ENCODE data around the gene SALL4. TPM values are rescaled to one million over a fixed set of nuclear protein-coding genes. Genes with fewer than 3 reads are reported as not detected.

SALL4 gene
- total and polyA plus RNA-seq, 2 donors (not counting 3 experiments of a cell fraction or from before 2014, with no cell fraction given) = 1.3 to 1.9 TPM

DNA sequence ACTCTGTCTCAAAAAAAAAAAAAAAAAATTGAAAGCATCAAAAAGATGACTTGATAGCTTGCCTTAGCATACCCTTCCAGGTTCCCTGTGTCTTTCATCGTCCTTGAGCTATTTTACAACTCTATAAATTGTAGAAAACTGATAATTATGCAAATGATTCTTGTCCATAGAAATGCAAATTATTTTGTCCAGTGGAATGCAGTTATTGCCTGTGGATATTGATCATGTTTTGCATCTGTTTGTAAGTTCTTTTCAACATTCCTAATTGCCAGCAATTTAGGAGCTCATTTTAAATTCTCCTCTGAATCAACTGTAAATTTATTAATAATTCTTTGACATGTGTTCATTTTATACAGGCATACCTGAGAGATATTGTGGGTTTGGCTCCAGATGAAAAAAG, 27.1 kb downstream of the SALL4 start:
- ChIA-PET CTCF (interaction anchor here (0.8 to 2.8 kb wide), 9 partner anchors 11 to 309 kb away, joined by 3 to 11 read pairs (median 4); no protein-coding TSS in a partner anchor), POLR2A (no interaction called here)
- H3K4me2 ChIP-seq (ENCODE audit: insufficient read depth, low read length) = no peak overlapping the region
- H3K4me1 ChIP-seq (ENCODE audit: control insufficient read depth, extremely low read depth, insufficient read depth, low read length) = no peaks in the 10 kb centered on the region
- H3K27me3 ChIP-seq (ENCODE audit: control insufficient read depth in 2 of 2, insufficient read depth in 2 of 2, low read length in 2 of 2) = no peaks in the 10 kb centered on the region
- TF ChIP-seq EZH2 (IDR thresholded peaks at IDR 0.05; ENCODE audit: borderline replicate concordance, low read depth, low read length, severe bottlenecking) = no peak
- TF ChIP-seq GATA2 (IDR thresholded peaks at IDR 0.05; ENCODE audit: insufficient read depth, insufficient read length, low read depth, low read length) = no peak
- no peak for TF ChIP-seq MYC (IDR thresholded peaks at IDR 0.05; ENCODE audit: low read depth, low read length)
- TF ChIP-seq POLR2A (IDR thresholded peaks at IDR 0.05; ENCODE audit: low read depth, low read length) = no peak
- TF ChIP-seq JUN (IDR thresholded peaks at IDR 0.05; ENCODE audit: borderline replicate concordance, insufficient read depth, insufficient read length, low read depth) = no peak
- TF ChIP-seq FOS (IDR thresholded peaks at IDR 0.05; ENCODE audit: borderline replicate concordance, insufficient read depth, low read length) = no peak
- no peaks in the 10 kb centered on the region for H4K20me1 ChIP-seq (replicated peaks; ENCODE audit: control insufficient read depth, extremely low read depth, insufficient read depth, low read length)
- no peak overlapping the region for H2AFZ ChIP-seq (ENCODE audit: low read depth, low read length)
- intact Hi-C loops (cut with micrococcal nuclease) = no loop called here
- no peak for FAIRE-seq
- DNase-seq (ENCODE audit: low read depth, low spot score) = no peak
- H3K9me3 ChIP-seq (replicated peaks; ENCODE audit: control insufficient read depth, insufficient read depth, low read length) = no peaks in the 10 kb centered on the region
- dilution Hi-C loops (cut with MboI; ENCODE audit: extremely low pct_ligation_motif_present, low sequenced_read_pairs) = no loop called here
- BruUV-seq (replicated peaks) = no TSS peak
- H3K4me3 ChIP-seq (replicated peaks in 1 of 3; ENCODE audit: insufficient read depth in 1 of 3, low read depth in 1 of 3, low read length in 3 of 3) = no peak overlapping the region
- no peaks in the 10 kb centered on the region for H3K79me2 ChIP-seq (ENCODE audit: control insufficient read depth, insufficient read depth, low read length)
- no peak overlapping the region for H3K9ac ChIP-seq (replicated peaks; ENCODE audit: extremely low read depth, insufficient read depth, low read length)
- no peaks in the 10 kb centered on the region for H3K36me3 ChIP-seq (ENCODE audit: control insufficient read depth in 2 of 2, extremely low read depth in 1 of 2, insufficient read depth in 2 of 2, low read length in 2 of 2)
- no peak overlapping the region for H3K27ac ChIP-seq (ENCODE audit: insufficient read depth, low read depth, low read length)
- no peaks in the 10 kb centered on the region for H3K9me1 ChIP-seq (replicated peaks; ENCODE audit: control insufficient read depth, extremely low read depth, insufficient read depth, low read length)

DNA sequence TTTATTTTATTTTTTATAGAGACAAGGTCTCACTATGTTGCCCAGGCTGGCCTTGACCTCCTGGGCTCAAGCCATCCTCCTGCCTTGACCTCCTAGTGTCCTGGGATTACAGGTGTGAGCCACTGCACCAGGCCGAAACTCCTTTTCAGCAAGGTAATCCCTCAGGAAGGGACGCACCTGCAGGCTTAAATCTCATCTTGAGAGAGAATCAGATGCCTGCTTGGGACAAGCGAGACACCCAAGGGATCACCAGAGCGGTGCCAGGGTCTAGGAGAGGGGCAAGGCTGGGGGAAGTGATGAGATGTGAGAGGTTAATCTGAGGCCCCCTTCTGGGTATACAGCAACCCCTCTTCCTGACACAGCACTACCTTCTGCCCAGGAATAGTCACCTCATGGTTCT, 30.1 kb downstream of the SALL4 start:
- no peaks in the 10 kb centered on the region for H3K9me1 ChIP-seq (replicated peaks; ENCODE audit: control insufficient read depth, extremely low read depth, insufficient read depth, low read length)
- H4K20me1 ChIP-seq (replicated peaks; ENCODE audit: control insufficient read depth, extremely low read depth, insufficient read depth, low read length) = no peaks in the 10 kb centered on the region
- no peaks in the 10 kb centered on the region for H3K27me3 ChIP-seq (ENCODE audit: control insufficient read depth in 2 of 2, insufficient read depth in 2 of 2, low read length in 2 of 2)
- no peaks in the 10 kb centered on the region for H3K4me1 ChIP-seq (ENCODE audit: control insufficient read depth, extremely low read depth, insufficient read depth, low read length)
- no peaks in the 10 kb centered on the region for H3K79me2 ChIP-seq (ENCODE audit: control insufficient read depth, insufficient read depth, low read length)
- H2AFZ ChIP-seq (ENCODE audit: low read depth, low read length) = no peak overlapping the region
- H3K9ac ChIP-seq (replicated peaks; ENCODE audit: extremely low read depth, insufficient read depth, low read length) = no peak overlapping the region
- BruUV-seq (replicated peaks) = no TSS peak
- DNase-seq (ENCODE audit: low read depth, low spot score) (no peak), FAIRE-seq (no peak)
- ChIA-PET CTCF (no interaction called here), POLR2A (no interaction called here)
- H3K4me3 ChIP-seq (replicated peaks in 1 of 3; ENCODE audit: insufficient read depth in 1 of 3, low read depth in 1 of 3, low read length in 3 of 3) = no peak overlapping the region
- TF ChIP-seq, protein P1, sequence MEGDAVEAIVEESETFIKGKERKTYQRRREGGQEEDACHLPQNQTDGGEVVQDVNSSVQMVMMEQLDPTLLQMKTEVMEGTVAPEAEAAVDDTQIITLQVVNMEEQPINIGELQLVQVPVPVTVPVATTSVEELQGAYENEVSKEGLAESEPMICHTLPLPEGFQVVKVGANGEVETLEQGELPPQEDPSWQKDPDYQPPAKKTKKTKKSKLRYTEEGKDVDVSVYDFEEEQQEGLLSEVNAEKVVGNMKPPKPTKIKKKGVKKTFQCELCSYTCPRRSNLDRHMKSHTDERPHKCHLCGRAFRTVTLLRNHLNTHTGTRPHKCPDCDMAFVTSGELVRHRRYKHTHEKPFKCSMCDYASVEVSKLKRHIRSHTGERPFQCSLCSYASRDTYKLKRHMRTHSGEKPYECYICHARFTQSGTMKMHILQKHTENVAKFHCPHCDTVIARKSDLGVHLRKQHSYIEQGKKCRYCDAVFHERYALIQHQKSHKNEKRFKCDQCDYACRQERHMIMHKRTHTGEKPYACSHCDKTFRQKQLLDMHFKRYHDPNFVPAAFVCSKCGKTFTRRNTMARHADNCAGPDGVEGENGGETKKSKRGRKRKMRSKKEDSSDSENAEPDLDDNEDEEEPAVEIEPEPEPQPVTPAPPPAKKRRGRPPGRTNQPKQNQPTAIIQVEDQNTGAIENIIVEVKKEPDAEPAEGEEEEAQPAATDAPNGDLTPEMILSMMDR (IDR thresholded peaks at IDR 0.05; ENCODE audit: extremely low read depth in 1 of 2, insufficient read depth in 1 of 2, low read depth in 1 of 2, low read length in 2 of 2) = no peak
- TF ChIP-seq MYC (IDR thresholded peaks at IDR 0.05; ENCODE audit: low read depth, low read length) = no peak
- TF ChIP-seq, protein P2, sequence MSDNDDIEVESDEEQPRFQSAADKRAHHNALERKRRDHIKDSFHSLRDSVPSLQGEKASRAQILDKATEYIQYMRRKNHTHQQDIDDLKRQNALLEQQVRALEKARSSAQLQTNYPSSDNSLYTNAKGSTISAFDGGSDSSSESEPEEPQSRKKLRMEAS (IDR thresholded peaks at IDR 0.05; ENCODE audit: insufficient read depth, insufficient read length) = no peak
- no peak for TF ChIP-seq POLR2A (IDR thresholded peaks at IDR 0.05; ENCODE audit: low read depth, low read length)
- TF ChIP-seq GATA2 (IDR thresholded peaks at IDR 0.05; ENCODE audit: insufficient read depth, insufficient read length, low read depth, low read length) = no peak
- TF ChIP-seq POLR2AphosphoS5 (IDR thresholded peaks at IDR 0.05; ENCODE audit: insufficient read depth, low read depth, low read length) = no peak
- no peak for TF ChIP-seq FOS (IDR thresholded peaks at IDR 0.05; ENCODE audit: borderline replicate concordance, insufficient read depth, low read length)
- TF ChIP-seq JUN (IDR thresholded peaks at IDR 0.05; ENCODE audit: borderline replicate concordance, insufficient read depth, insufficient read length, low read depth) = no peak
- H3K27ac ChIP-seq (ENCODE audit: insufficient read depth, low read depth, low read length) = no peak overlapping the region
- dilution Hi-C loops (cut with MboI; ENCODE audit: extremely low pct_ligation_motif_present, low sequenced_read_pairs) = no loop called here
- no peaks in the 10 kb centered on the region for H3K36me3 ChIP-seq (ENCODE audit: control insufficient read depth in 2 of 2, extremely low read depth in 1 of 2, insufficient read depth in 2 of 2, low read length in 2 of 2)
- intact Hi-C loops (cut with micrococcal nuclease) = no loop called here
- no peaks in the 10 kb centered on the region for H3K9me3 ChIP-seq (replicated peaks; ENCODE audit: control insufficient read depth, insufficient read depth, low read length)
- H3K4me2 ChIP-seq (ENCODE audit: insufficient read depth, low read length) = no peak overlapping the region

Measured in endothelial cell of umbilical vein (primary cell).